ENCODE results near the gene NTN5.

NTN5 gene

GRCh38 chr19:48711106-48711662 lies 38.4 kb upstream of the NTN5 start:
- no peak for DNase-seq (ENCODE audit: low read depth)
- H3K4me3 ChIP-seq (ENCODE audit: low read depth, low read length): no peak overlapping the region

GRCh38 chr19:48708471-48708870 lies 35.7 kb upstream of the NTN5 start:
- no peak for DNase-seq (ENCODE audit: low read depth)
- H3K4me3 ChIP-seq (ENCODE audit: low read depth, low read length): no peak overlapping the region
- TF ChIP-seq CTCF (conservative IDR thresholded peaks at IDR 0.05; ENCODE audit: low read depth, low read length): no peak

More at GRCh38 chr19:48711106-48711662, 38.4 kb upstream of the NTN5 start:
- no peak for TF ChIP-seq CTCF (conservative IDR thresholded peaks at IDR 0.05; ENCODE audit: low read depth, low read length)

- TF ChIP-seq CTCF (conservative IDR thresholded peaks at IDR 0.05; ENCODE audit: low read depth, low read length): no peak
Observed at GRCh38 chr19:48705431-48705830, 32.6 kb upstream of the NTN5 start.

GRCh38 chr19:48703316-48703715 lies 30.5 kb upstream of the NTN5 start:
- no peak overlapping the region for H3K4me3 ChIP-seq (ENCODE audit: low read depth, low read length)
- no peak for DNase-seq (ENCODE audit: low read depth)
- TF ChIP-seq CTCF (conservative IDR thresholded peaks at IDR 0.05; ENCODE audit: low read depth, low read length): no peak

More at GRCh38 chr19:48705431-48705830, 32.6 kb upstream of the NTN5 start:
- DNase-seq (ENCODE audit: low read depth): no peak
- H3K4me3 ChIP-seq (ENCODE audit: low read depth, low read length): no peak overlapping the region

GRCh38 chr19:48702701-48703100 lies 29.9 kb upstream of the NTN5 start:
- no peak for TF ChIP-seq CTCF (conservative IDR thresholded peaks at IDR 0.05; ENCODE audit: low read depth, low read length)
- no peak for DNase-seq (ENCODE audit: low read depth)
- no peak overlapping the region for H3K4me3 ChIP-seq (ENCODE audit: low read depth, low read length)

- no peak overlapping the region for H3K4me3 ChIP-seq (ENCODE audit: low read depth, low read length)
- DNase-seq (ENCODE audit: low read depth): peak; percentile 82
- no peak for TF ChIP-seq CTCF (conservative IDR thresholded peaks at IDR 0.05; ENCODE audit: low read depth, low read length)
Observed at GRCh38 chr19:48698046-48698445, 25.2 kb upstream of the NTN5 start.

GRCh38 chr19:48696353-48697010 lies 23.7 kb upstream of the NTN5 start:
- H3K4me3 ChIP-seq (ENCODE audit: low read depth, low read length): no peak overlapping the region
- TF ChIP-seq CTCF (conservative IDR thresholded peaks at IDR 0.05; ENCODE audit: low read depth, low read length): no peak
- DNase-seq (ENCODE audit: low read depth): no peak
